Body of pancreas (tissue), 4 donors: ENCODE data around the gene AGO3.

Source experiments
- POLR2A ChIP-seq, 3 donors: fragments of 450-650 bp; IDR thresholded peaks; one replicate each; pipeline ENCODE4 v1.6.1; 2016; ENCODE audit warnings: antibody characterized with exemption in 3 of 3, mild to moderate bottlenecking in 2 of 3
- TF ChIP-seq, protein P1 (sequence below), 7 experiments: fragments of 450-650 bp in 4 of 7; fragments of 200-600 bp in 3 of 7; sonication (generic) in 3 of 7; IDR thresholded peaks; one replicate each; pipeline ENCODE4 v1.5.1; 2016 to 2019; ENCODE audit warnings: antibody characterized with exemption in 7 of 7

DNA sequence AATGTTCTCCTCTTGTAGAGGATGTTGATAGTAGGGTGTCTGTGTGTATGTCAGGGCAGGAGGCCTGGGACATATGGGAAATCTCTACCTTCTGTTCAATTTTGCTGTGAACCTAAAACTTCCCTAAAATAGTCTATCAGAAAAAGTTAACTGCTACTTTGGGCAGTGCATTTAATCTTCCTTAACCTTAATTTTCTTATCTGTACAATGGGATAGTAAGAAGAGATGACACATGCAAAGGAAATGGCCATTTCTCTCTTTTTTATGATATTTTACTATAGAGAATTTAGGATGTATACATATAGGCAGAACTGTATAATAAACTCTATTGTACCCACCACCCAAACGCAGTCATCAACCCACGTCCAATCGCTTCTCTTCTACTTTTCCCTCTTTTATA, 8.6 kb downstream of the AGO3 start:
- no peak for TF ChIP-seq POLR2A (IDR thresholded peaks at IDR 0.05)
- TF ChIP-seq, protein P1, sequence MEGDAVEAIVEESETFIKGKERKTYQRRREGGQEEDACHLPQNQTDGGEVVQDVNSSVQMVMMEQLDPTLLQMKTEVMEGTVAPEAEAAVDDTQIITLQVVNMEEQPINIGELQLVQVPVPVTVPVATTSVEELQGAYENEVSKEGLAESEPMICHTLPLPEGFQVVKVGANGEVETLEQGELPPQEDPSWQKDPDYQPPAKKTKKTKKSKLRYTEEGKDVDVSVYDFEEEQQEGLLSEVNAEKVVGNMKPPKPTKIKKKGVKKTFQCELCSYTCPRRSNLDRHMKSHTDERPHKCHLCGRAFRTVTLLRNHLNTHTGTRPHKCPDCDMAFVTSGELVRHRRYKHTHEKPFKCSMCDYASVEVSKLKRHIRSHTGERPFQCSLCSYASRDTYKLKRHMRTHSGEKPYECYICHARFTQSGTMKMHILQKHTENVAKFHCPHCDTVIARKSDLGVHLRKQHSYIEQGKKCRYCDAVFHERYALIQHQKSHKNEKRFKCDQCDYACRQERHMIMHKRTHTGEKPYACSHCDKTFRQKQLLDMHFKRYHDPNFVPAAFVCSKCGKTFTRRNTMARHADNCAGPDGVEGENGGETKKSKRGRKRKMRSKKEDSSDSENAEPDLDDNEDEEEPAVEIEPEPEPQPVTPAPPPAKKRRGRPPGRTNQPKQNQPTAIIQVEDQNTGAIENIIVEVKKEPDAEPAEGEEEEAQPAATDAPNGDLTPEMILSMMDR (IDR thresholded peaks at IDR 0.05): no peak
